ENCODE results near the gene UNC13A.

The UNC13A gene

GRCh38 chr19:17562097-17562496 lies 126.1 kb downstream of the UNC13A start:
- H3K36me3 Mint-ChIP-seq (ENCODE audit: low read depth) = peaks cover 37% of the 10 kb centered on the region
- H3K27ac Mint-ChIP-seq = peak overlapping the region; percentile 57
- TF ChIP-seq CTCF (IDR thresholded peaks at IDR 0.05) = no peak
- peaks cover 10% of the 10 kb centered on the region for H3K4me1 Mint-ChIP-seq
- no peaks in the 10 kb centered on the region for H3K9me3 Mint-ChIP-seq
- H3K27me3 Mint-ChIP-seq (ENCODE audit: low read depth, poor library complexity) = no peaks in the 10 kb centered on the region
- H3K4me3 Mint-ChIP-seq = no peak overlapping the region
- no peak for DNase-seq

- H3K36me3 Mint-ChIP-seq (ENCODE audit: low read depth) = peaks cover 35% of the 10 kb centered on the region
- no peak overlapping the region for H3K4me3 Mint-ChIP-seq
- H3K9me3 Mint-ChIP-seq = no peaks in the 10 kb centered on the region
- no peaks in the 10 kb centered on the region for H3K27me3 Mint-ChIP-seq (ENCODE audit: low read depth, poor library complexity)
- no peak for DNase-seq
- no peak for TF ChIP-seq CTCF (IDR thresholded peaks at IDR 0.05)
- H3K27ac Mint-ChIP-seq = no peak overlapping the region
- peaks cover 18% of the 10 kb centered on the region for H3K4me1 Mint-ChIP-seq
Observed at GRCh38 chr19:17560205-17560595, 128.0 kb downstream of the UNC13A start.

DNA sequence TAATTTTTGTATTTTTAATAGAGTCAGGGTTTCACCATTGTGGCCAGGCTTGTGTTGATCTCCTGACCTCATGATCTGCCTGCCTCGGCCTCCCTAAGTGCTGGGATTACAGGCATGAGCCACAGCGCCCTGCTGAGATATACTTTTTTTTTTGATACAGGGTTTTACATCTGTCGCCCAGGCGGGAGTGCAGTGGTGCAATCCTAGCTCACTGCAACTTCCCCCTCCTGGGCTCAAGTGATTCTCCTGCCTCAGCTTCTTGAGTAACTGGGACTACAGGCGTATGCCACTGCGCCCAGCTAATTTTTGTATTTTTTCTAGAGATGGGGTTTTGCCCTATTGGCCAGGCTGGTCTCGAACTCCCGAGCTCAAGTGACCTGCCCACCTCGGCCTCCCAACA lies 130.7 kb downstream of the UNC13A start:
- Mint-ChIP-seq H3K27ac (no peak overlapping the region), H3K4me3 (no peak overlapping the region), H3K36me3 (ENCODE audit: low read depth) (peaks cover 26% of the 10 kb centered on the region), H3K27me3 (ENCODE audit: low read depth, poor library complexity) (no peaks in the 10 kb centered on the region), H3K9me3 (no peaks in the 10 kb centered on the region), H3K4me1 (peaks cover 31% of the 10 kb centered on the region)
- no peak for DNase-seq
- no peak for TF ChIP-seq CTCF (IDR thresholded peaks at IDR 0.05)

DNA sequence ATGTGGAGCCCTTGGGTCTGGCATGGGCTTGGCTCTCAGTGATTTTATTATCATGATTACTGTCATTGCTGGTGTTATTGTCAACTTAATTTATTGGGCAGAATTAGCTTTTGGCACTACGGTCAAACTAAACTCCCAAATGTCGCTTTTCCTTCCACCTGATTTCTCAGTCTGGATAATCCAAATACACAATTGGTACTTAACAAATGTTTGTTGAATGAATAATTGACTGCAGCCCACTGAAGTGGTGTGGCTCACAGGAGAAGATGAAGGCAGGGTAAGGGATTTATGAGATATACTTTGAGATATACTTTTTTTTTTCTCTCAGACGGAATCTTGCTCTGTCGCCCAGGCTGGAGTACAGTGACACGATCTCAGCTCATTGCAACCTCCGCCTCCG lies 131.2 kb downstream of the UNC13A start:
- Mint-ChIP-seq H3K4me1 (peaks cover 31% of the 10 kb centered on the region), H3K36me3 (ENCODE audit: low read depth) (peaks cover 24% of the 10 kb centered on the region), H3K27me3 (ENCODE audit: low read depth, poor library complexity) (no peaks in the 10 kb centered on the region), H3K4me3 (peak overlapping the region; percentile 84), H3K9me3 (no peaks in the 10 kb centered on the region), H3K27ac (no peak overlapping the region)
- DNase-seq = no peak
- no peak for TF ChIP-seq CTCF (IDR thresholded peaks at IDR 0.05)

DNA sequence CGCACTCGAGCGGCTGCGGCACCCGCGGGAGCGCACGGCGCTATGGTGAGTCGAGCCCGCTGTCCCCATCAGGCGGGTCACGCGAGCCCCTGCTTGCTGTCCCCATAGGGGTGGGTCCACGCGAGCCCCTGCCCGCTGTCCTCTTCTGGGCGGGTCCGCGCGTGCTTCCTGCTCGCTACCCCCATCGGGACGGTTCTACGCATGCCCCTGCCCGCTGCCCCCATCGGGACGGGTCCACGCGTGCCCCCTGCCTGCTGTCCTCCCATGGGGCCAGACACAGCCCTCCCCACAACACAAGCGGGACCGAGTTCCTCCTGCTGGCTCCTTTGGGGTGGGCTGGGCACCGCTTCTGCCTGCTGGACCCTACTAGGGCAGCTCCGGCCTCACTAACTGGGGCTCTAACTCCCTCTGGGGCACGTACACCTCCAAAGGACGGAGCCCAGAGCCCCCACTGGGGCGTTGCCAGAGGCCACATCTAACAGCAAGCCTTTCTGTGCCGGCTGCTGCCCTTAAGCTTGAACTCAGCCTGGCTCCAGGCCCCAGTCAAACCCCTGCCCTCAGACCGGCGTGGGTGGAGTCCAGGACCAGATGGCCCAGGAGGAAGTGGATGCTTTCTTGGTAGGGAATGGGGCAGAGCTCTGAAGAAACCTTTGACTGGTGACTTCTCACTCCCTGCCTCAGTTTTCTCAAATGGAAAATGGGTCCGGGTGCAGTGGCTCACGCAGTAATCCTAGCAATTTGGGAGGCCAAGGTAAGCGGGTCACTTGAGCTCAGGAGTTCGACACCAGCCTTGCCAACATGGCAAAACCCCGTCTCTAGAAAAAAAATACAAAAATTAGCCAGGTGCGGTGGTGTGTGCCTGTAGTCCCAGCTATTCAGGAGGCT lies 132.0 kb downstream of the UNC13A start:
- peak overlapping the region; percentile 84 for H3K4me3 Mint-ChIP-seq
- TF ChIP-seq CTCF (IDR thresholded peaks at IDR 0.05) = no peak
- no peaks in the 10 kb centered on the region for H3K9me3 Mint-ChIP-seq
- peak; percentile 40 for DNase-seq
- peaks cover 3% of the 10 kb centered on the region for H3K27me3 Mint-ChIP-seq (ENCODE audit: low read depth, poor library complexity)
- H3K4me1 Mint-ChIP-seq = peaks cover 31% of the 10 kb centered on the region
- peaks cover 16% of the 10 kb centered on the region for H3K36me3 Mint-ChIP-seq (ENCODE audit: low read depth)
- no peak overlapping the region for H3K27ac Mint-ChIP-seq

GRCh38 chr19:17555480-17555928 lies 132.7 kb downstream of the UNC13A start, which contains the start of gene COLGALT1:
Gene COLGALT1, plus strand, starts transcription at chr19:17555649. Its CDS starts 65 bp downstream, at chr19:17555714.
- Mint-ChIP-seq H3K27ac (no peak within 1 kb of the TSS), H3K4me3 (peak within 1 kb of the TSS; percentile 84), H3K36me3 (ENCODE audit: low read depth) (peaks cover 14% of the 10 kb centered on the region), H3K27me3 (ENCODE audit: low read depth, poor library complexity) (peaks cover 3% of the 10 kb centered on the region), H3K4me1 (peaks cover 31% of the 10 kb centered on the region), H3K9me3 (no peaks in the 10 kb centered on the region)
- peak; percentile 100 for DNase-seq
- no peak for TF ChIP-seq CTCF (IDR thresholded peaks at IDR 0.05)

Data from nephron progenitor cell (in vitro differentiated cells).